Neural progenitor cell (in vitro differentiated cells): ENCODE data around the gene POP4.

ENCODE experiments used
- CTCF ChIP-seq: fragments of 200-600 bp; sonication (generic); IDR thresholded peaks from 2 replicates; pipeline ENCODE4 v1.5.1; 2017; ENCODE audit warnings: antibody characterized with exemption, mild to moderate bottlenecking
- EZH2 ChIP-seq: fragments of 200-600 bp; sonication (generic); IDR thresholded peaks from 2 replicates; pipeline ENCODE4 v1.6.1; 2017; ENCODE audit warnings: antibody characterized with exemption, mild to moderate bottlenecking, moderate library complexity
- EZH2phosphoT487 ChIP-seq: fragments of 200-600 bp; sonication (generic); IDR thresholded peaks from 2 replicates; pipeline ENCODE4 v1.6.1; 2017; ENCODE audit warnings: antibody characterized with exemption

GRCh38 chr19:29566496-29567054 is 39.5 kb upstream of the POP4 start:
- TF ChIP-seq EZH2 (no peak), CTCF (no peak), EZH2phosphoT487 (no peak)
